Measurements from ENCODE around the gene UBE2H.

GRCh38 chr7:129997285-129997684, 44.5 kb upstream of the UBE2H start:
- TF ChIP-seq CTCF (IDR thresholded peaks at IDR 0.05; ENCODE audit: low read length) (no peak), EZH2 (optimal IDR thresholded peaks at IDR 0.05; ENCODE audit: low read depth, low read length) (no peak)

All from MM.1S (cell line).